ENCODE measurements around the gene NECTIN4.

The NECTIN4 gene

GRCh38 chr1:161089251-161089924 lies at the start of gene NECTIN4:
TSS of gene NECTIN4 (minus strand) at chr1:161089558. CDS start at chr1:161089296, 262 bp downstream.
- H3K4me3 ChIP-seq (ENCODE audit: low read length) = no peak within 1 kb of the TSS
- no peaks in the 10 kb centered on the region for H3K36me3 ChIP-seq (ENCODE audit: control insufficient read depth, insufficient read depth, low read length, severe bottlenecking)
- no peaks in the 10 kb centered on the region for H3K27me3 ChIP-seq (replicated peaks; ENCODE audit: control insufficient read depth, insufficient read depth, low read length)
- H3K9ac ChIP-seq (ENCODE audit: low read length) = no peak within 1 kb of the TSS
- H3K4me1 ChIP-seq (ENCODE audit: control insufficient read depth, insufficient read depth, low read length) = peaks cover 10% of the 10 kb centered on the region
- H3K9me3 ChIP-seq (ENCODE audit: control insufficient read depth, low read length) = no peaks in the 10 kb centered on the region
- DNase-seq (ENCODE audit: low read depth) = no peak

GRCh38 chr1:161138431-161138830 lies 49.1 kb upstream of the NECTIN4 start:
- Histone ChIP-seq H3K27me3 (replicated peaks; ENCODE audit: control insufficient read depth, insufficient read depth, low read length) (no peaks in the 10 kb centered on the region), H3K9ac (ENCODE audit: low read length) (peak overlapping the region; percentile 20), H3K4me3 (ENCODE audit: low read length) (no peak overlapping the region), H3K36me3 (ENCODE audit: control insufficient read depth, insufficient read depth, low read length, severe bottlenecking) (no peaks in the 10 kb centered on the region), H3K4me1 (ENCODE audit: control insufficient read depth, insufficient read depth, low read length) (peaks cover 18% of the 10 kb centered on the region), H3K9me3 (ENCODE audit: control insufficient read depth, low read length) (no peaks in the 10 kb centered on the region)
- DNase-seq (ENCODE audit: low read depth) = no peak

GRCh38 chr1:161137881-161138280 lies 48.5 kb upstream of the NECTIN4 start:
- Histone ChIP-seq H3K4me3 (ENCODE audit: low read length) (no peak overlapping the region), H3K9ac (ENCODE audit: low read length) (peak overlapping the region; percentile 20), H3K4me1 (ENCODE audit: control insufficient read depth, insufficient read depth, low read length) (peaks cover 19% of the 10 kb centered on the region), H3K36me3 (ENCODE audit: control insufficient read depth, insufficient read depth, low read length, severe bottlenecking) (no peaks in the 10 kb centered on the region), H3K9me3 (ENCODE audit: control insufficient read depth, low read length) (no peaks in the 10 kb centered on the region), H3K27me3 (replicated peaks; ENCODE audit: control insufficient read depth, insufficient read depth, low read length) (no peaks in the 10 kb centered on the region)
- DNase-seq (ENCODE audit: low read depth) = no peak

- H3K27me3 ChIP-seq (replicated peaks; ENCODE audit: control insufficient read depth, insufficient read depth, low read length) = no peaks in the 10 kb centered on the region
- H3K4me3 ChIP-seq (ENCODE audit: low read length) = peak overlapping the region; percentile 94
- peak overlapping the region; percentile 95 for H3K9ac ChIP-seq (ENCODE audit: low read length)
- H3K36me3 ChIP-seq (ENCODE audit: control insufficient read depth, insufficient read depth, low read length, severe bottlenecking) = peaks cover 18% of the 10 kb centered on the region
- H3K9me3 ChIP-seq (ENCODE audit: control insufficient read depth, low read length) = no peaks in the 10 kb centered on the region
- peaks cover 35% of the 10 kb centered on the region for H3K4me1 ChIP-seq (ENCODE audit: control insufficient read depth, insufficient read depth, low read length)
- DNase-seq (ENCODE audit: low read depth) = no peak
Measured at GRCh38 chr1:161133220-161133740, 43.9 kb upstream of the NECTIN4 start.

- Histone ChIP-seq H3K36me3 (ENCODE audit: control insufficient read depth, insufficient read depth, low read length, severe bottlenecking) (peaks cover 24% of the 10 kb centered on the region), H3K4me1 (ENCODE audit: control insufficient read depth, insufficient read depth, low read length) (peaks cover 34% of the 10 kb centered on the region), H3K9me3 (ENCODE audit: control insufficient read depth, low read length) (no peaks in the 10 kb centered on the region), H3K27me3 (replicated peaks; ENCODE audit: control insufficient read depth, insufficient read depth, low read length) (no peaks in the 10 kb centered on the region), H3K9ac (ENCODE audit: low read length) (peak within 1 kb of the TSS; percentile 95), H3K4me3 (ENCODE audit: low read length) (peak within 1 kb of the TSS; percentile 94)
- peak; percentile 96 for DNase-seq (ENCODE audit: low read depth)
Measured at GRCh38 chr1:161132410-161133219, 43.3 kb upstream of the NECTIN4 start, which contains the start of gene DEDD. TSS of gene DEDD (minus strand) at chr1:161132667. CDS start at chr1:161124462, 8,205 bp downstream.

- no peaks in the 10 kb centered on the region for H3K9me3 ChIP-seq (ENCODE audit: control insufficient read depth, low read length)
- H3K36me3 ChIP-seq (ENCODE audit: control insufficient read depth, insufficient read depth, low read length, severe bottlenecking) = peaks cover 33% of the 10 kb centered on the region
- H3K9ac ChIP-seq (ENCODE audit: low read length) = peak overlapping the region; percentile 95
- no peaks in the 10 kb centered on the region for H3K27me3 ChIP-seq (replicated peaks; ENCODE audit: control insufficient read depth, insufficient read depth, low read length)
- DNase-seq (ENCODE audit: low read depth) = peak; percentile 67
- peaks cover 30% of the 10 kb centered on the region for H3K4me1 ChIP-seq (ENCODE audit: control insufficient read depth, insufficient read depth, low read length)
- peak overlapping the region; percentile 94 for H3K4me3 ChIP-seq (ENCODE audit: low read length)
Measured at GRCh38 chr1:161131523-161132409, 42.4 kb upstream of the NECTIN4 start.

GRCh38 chr1:161130266-161130665 lies 40.9 kb upstream of the NECTIN4 start:
- H3K36me3 ChIP-seq (ENCODE audit: control insufficient read depth, insufficient read depth, low read length, severe bottlenecking) = peaks cover 43% of the 10 kb centered on the region
- H3K9ac ChIP-seq (ENCODE audit: low read length) = peak overlapping the region; percentile 95
- no peaks in the 10 kb centered on the region for H3K27me3 ChIP-seq (replicated peaks; ENCODE audit: control insufficient read depth, insufficient read depth, low read length)
- peak overlapping the region; percentile 94 for H3K4me3 ChIP-seq (ENCODE audit: low read length)
- no peaks in the 10 kb centered on the region for H3K9me3 ChIP-seq (ENCODE audit: control insufficient read depth, low read length)
- H3K4me1 ChIP-seq (ENCODE audit: control insufficient read depth, insufficient read depth, low read length) = peaks cover 30% of the 10 kb centered on the region
- DNase-seq (ENCODE audit: low read depth) = no peak

- Histone ChIP-seq H3K4me3 (ENCODE audit: low read length) (no peak overlapping the region), H3K36me3 (ENCODE audit: control insufficient read depth, insufficient read depth, low read length, severe bottlenecking) (peaks cover 53% of the 10 kb centered on the region), H3K4me1 (ENCODE audit: control insufficient read depth, insufficient read depth, low read length) (peaks cover 27% of the 10 kb centered on the region), H3K9ac (ENCODE audit: low read length) (no peak overlapping the region), H3K27me3 (replicated peaks; ENCODE audit: control insufficient read depth, insufficient read depth, low read length) (no peaks in the 10 kb centered on the region), H3K9me3 (ENCODE audit: control insufficient read depth, low read length) (no peaks in the 10 kb centered on the region)
- no peak for DNase-seq (ENCODE audit: low read depth)
Measured at GRCh38 chr1:161128591-161129420, 39.4 kb upstream of the NECTIN4 start.

GRCh38 chr1:161127649-161128048 lies 38.3 kb upstream of the NECTIN4 start:
- peaks cover 23% of the 10 kb centered on the region for H3K4me1 ChIP-seq (ENCODE audit: control insufficient read depth, insufficient read depth, low read length)
- no peak overlapping the region for H3K4me3 ChIP-seq (ENCODE audit: low read length)
- peaks cover 64% of the 10 kb centered on the region for H3K36me3 ChIP-seq (ENCODE audit: control insufficient read depth, insufficient read depth, low read length, severe bottlenecking)
- no peak for DNase-seq (ENCODE audit: low read depth)
- no peaks in the 10 kb centered on the region for H3K9me3 ChIP-seq (ENCODE audit: control insufficient read depth, low read length)
- no peaks in the 10 kb centered on the region for H3K27me3 ChIP-seq (replicated peaks; ENCODE audit: control insufficient read depth, insufficient read depth, low read length)
- H3K9ac ChIP-seq (ENCODE audit: low read length) = no peak overlapping the region

- H3K4me1 ChIP-seq (ENCODE audit: control insufficient read depth, insufficient read depth, low read length) = peaks cover 32% of the 10 kb centered on the region
- H3K9ac ChIP-seq (ENCODE audit: low read length) = no peak overlapping the region
- H3K9me3 ChIP-seq (ENCODE audit: control insufficient read depth, low read length) = no peaks in the 10 kb centered on the region
- H3K27me3 ChIP-seq (replicated peaks; ENCODE audit: control insufficient read depth, insufficient read depth, low read length) = no peaks in the 10 kb centered on the region
- H3K4me3 ChIP-seq (ENCODE audit: low read length) = no peak overlapping the region
- peaks cover 70% of the 10 kb centered on the region for H3K36me3 ChIP-seq (ENCODE audit: control insufficient read depth, insufficient read depth, low read length, severe bottlenecking)
- DNase-seq (ENCODE audit: low read depth) = no peak
Measured at GRCh38 chr1:161122967-161123366, 33.6 kb upstream of the NECTIN4 start.
